OCI-LY3 (cell line): Measurements from ENCODE around the gene GPR3.

Experiments used
- H2AFZ ChIP-seq: fragments of 200-600, 300-600 bp; shearing (Covaris generic); 2 replicates; pipeline ENCODE4 v1.6.0; 2014; ENCODE audit warnings: antibody characterized with exemption, low read depth, low read length
- H3K27ac ChIP-seq: fragments of 200-600, 300-600 bp; sonication (generic); 2 replicates; pipeline ENCODE4 v1.5.1; 2014; ENCODE audit warnings: mild to moderate bottlenecking, low read length, moderate library complexity, mixed read lengths
- H3K27me3 ChIP-seq: fragments of 200-600, 300-600 bp; sonication (generic); 2 replicates; pipeline ENCODE4 v1.6.1; 2014; ENCODE audit warnings: low read depth, low read length, mixed read lengths
- H3K36me3 ChIP-seq: fragments of 200-600, 300-600 bp; sonication (generic); replicated peaks from 2 replicates; pipeline ENCODE3; 2014; ENCODE audit warnings: low read depth, low read length, mixed read lengths
- H3K4me1 ChIP-seq: fragments of 300-600, 200-600 bp; sonication (generic); 2 replicates; pipeline ENCODE4 v1.6.1; 2014; ENCODE audit warnings: low read length, mixed read lengths
- H3K4me2 ChIP-seq: fragments of 200-600, 300-600 bp; sonication (generic); 2 replicates; pipeline ENCODE4 v1.6.1; 2014; ENCODE audit warnings: low read length, mixed read lengths
- H3K4me3 ChIP-seq: fragments of 300-600, 200-600 bp; sonication (generic); 2 replicates; pipeline ENCODE4 v1.5.1; 2014; ENCODE audit warnings: antibody characterized with exemption, mild to moderate bottlenecking, low read length, moderate library complexity
- H3K79me2 ChIP-seq: fragments of 300-600, 200-600 bp; shearing (Covaris generic); 2 replicates; pipeline ENCODE4 v1.6.1; 2014; ENCODE audit warnings: mild to moderate bottlenecking, low read length, mixed read lengths
- H3K9ac ChIP-seq: fragments of 300-600, 200-600 bp; shearing (Covaris generic); 2 replicates; pipeline ENCODE4 v1.6.0; 2014; ENCODE audit warnings: mild to moderate bottlenecking, low read length, moderate library complexity
- H3K9me3 ChIP-seq: fragments of 200-600, 300-600 bp; shearing (Covaris generic); 2 replicates; pipeline ENCODE4 v1.6.1; 2014; ENCODE audit warnings: low read length, mixed read lengths; ENCODE audit not compliant: insufficient read depth
- H4K20me1 ChIP-seq: fragments of 200-600, 300-600 bp; sonication (generic); 2 replicates; pipeline ENCODE4 v1.6.1; 2016; ENCODE audit warnings: low read length, mixed read lengths; ENCODE audit not compliant: insufficient read depth
- EZH2phosphoT487 ChIP-seq: fragments of 200-600 bp; shearing (Covaris generic); IDR thresholded peaks from 2 replicates; pipeline ENCODE4 v1.6.1; 2018; ENCODE audit warnings: antibody characterized with exemption, mixed run types, low read depth
- TF ChIP-seq, protein P1 (sequence below): fragments of 200-600, 300-600 bp; sonication (generic); IDR thresholded peaks from 2 replicates; pipeline ENCODE4 v1.5.1; 2014; ENCODE audit warnings: antibody characterized with exemption, low read length, low read depth

GPR3 gene

DNA sequence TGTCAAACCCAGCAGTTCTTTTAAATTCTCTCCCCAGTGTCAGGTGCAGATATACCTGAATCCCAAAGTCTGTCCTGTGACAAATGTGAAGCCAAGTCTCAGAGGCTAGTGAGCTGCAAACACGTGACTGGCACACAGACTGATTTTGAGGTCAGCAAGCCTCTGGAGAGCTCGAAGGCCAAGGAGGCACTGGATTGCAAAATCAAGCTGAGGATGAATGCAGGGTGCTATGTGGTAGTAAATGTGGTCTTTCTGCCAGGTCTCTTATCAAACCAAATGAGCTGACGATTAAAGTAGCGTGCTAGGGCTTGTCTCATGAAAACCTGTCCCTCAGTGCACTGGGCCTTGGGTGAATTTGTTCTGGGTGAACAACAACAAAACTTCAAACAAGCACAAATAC, 20.6 kb downstream of the GPR3 start:
- Histone ChIP-seq H3K27me3 (no peaks in the 10 kb centered on the region), H3K27ac (no peak overlapping the region), H4K20me1 (no peaks in the 10 kb centered on the region), H2AFZ (no peak overlapping the region), H3K9ac (no peak overlapping the region), H3K79me2 (no peaks in the 10 kb centered on the region), H3K36me3 (peaks cover 43% of the 10 kb centered on the region), H3K4me3 (no peak overlapping the region), H3K4me1 (peaks cover 28% of the 10 kb centered on the region), H3K9me3 (no peaks in the 10 kb centered on the region), H3K4me2 (no peak overlapping the region)
- TF ChIP-seq EZH2phosphoT487, result no peak
- TF ChIP-seq, protein P1, sequence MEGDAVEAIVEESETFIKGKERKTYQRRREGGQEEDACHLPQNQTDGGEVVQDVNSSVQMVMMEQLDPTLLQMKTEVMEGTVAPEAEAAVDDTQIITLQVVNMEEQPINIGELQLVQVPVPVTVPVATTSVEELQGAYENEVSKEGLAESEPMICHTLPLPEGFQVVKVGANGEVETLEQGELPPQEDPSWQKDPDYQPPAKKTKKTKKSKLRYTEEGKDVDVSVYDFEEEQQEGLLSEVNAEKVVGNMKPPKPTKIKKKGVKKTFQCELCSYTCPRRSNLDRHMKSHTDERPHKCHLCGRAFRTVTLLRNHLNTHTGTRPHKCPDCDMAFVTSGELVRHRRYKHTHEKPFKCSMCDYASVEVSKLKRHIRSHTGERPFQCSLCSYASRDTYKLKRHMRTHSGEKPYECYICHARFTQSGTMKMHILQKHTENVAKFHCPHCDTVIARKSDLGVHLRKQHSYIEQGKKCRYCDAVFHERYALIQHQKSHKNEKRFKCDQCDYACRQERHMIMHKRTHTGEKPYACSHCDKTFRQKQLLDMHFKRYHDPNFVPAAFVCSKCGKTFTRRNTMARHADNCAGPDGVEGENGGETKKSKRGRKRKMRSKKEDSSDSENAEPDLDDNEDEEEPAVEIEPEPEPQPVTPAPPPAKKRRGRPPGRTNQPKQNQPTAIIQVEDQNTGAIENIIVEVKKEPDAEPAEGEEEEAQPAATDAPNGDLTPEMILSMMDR, result no peak

DNA sequence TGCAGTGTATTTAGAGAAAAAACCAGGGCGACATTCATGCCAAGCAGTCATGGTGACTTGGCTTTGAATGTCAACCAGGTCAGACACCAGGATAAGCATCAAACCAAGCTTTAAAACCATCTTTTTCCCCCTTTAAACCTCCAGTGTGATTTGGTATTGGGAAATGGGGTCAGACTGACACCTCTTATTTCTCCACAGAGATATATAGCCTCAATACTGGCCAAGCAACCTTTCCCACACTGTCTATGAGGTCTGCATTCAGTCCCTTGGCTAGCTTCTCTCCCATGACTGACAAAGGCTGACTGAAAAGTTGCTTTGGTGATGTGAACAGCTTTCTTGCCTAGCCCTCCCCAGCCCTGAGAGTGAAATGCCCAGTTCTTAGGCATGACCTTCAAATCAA, 21.7 kb downstream of the GPR3 start:
- Histone ChIP-seq H2AFZ (no peak overlapping the region), H3K27me3 (no peaks in the 10 kb centered on the region), H3K4me3 (no peak overlapping the region), H3K4me2 (no peak overlapping the region), H3K4me1 (peaks cover 39% of the 10 kb centered on the region), H3K9ac (no peak overlapping the region), H3K9me3 (no peaks in the 10 kb centered on the region), H3K36me3 (peaks cover 40% of the 10 kb centered on the region), H3K79me2 (no peaks in the 10 kb centered on the region), H3K27ac (no peak overlapping the region), H4K20me1 (no peaks in the 10 kb centered on the region)
- TF ChIP-seq, protein P1, result no peak
- no peak for TF ChIP-seq EZH2phosphoT487

DNA sequence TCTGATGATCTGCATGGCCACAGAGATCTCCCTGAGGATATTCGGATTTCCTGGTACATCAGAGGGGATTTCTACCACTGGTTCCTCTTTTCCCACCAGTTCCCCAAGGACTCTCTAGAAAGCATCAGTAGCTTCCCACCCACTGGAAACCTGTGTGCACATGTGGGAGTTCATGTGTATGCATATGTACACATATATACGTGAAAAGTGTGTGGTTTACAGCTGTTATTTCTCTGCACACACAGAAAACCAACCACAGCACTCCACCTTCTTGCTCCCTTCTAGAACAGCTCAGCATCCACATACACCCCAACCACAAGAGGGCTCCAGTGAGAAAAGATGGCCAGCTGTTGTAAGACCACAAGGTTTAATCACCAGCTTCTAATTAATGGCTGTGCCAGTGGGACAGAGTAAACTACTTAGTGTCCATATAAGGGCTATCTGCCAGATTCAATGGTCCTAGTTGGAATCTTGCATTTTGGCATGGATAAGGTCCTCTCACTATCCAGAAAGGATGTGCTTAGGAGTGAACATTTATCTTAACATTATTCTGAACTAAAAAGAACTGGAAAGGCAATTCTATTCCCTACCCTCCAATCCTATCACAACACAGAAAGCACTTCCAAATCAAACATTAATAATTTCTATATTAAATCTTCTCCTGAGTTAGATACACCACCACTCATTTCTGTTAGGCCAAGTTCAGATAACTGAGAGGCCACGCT, 24.1 kb downstream of the GPR3 start:
- TF ChIP-seq, protein P1, result peak; percentile 69
- no peak for TF ChIP-seq EZH2phosphoT487
- Histone ChIP-seq H3K27ac (no peak overlapping the region), H3K4me3 (no peak overlapping the region), H3K36me3 (peaks cover 30% of the 10 kb centered on the region), H2AFZ (no peak overlapping the region), H4K20me1 (no peaks in the 10 kb centered on the region), H3K9me3 (no peaks in the 10 kb centered on the region), H3K27me3 (no peaks in the 10 kb centered on the region), H3K79me2 (peaks cover 3% of the 10 kb centered on the region; the same call in 1 of the 2 replicates), H3K9ac (no peak overlapping the region), H3K4me2 (no peak overlapping the region), H3K4me1 (peaks cover 46% of the 10 kb centered on the region)

GRCh38 chr1:27417713-27418112, 25.3 kb downstream of the GPR3 start:
- H3K27me3 ChIP-seq, result no peaks in the 10 kb centered on the region
- peak overlapping the region; percentile 89 for H3K4me2 ChIP-seq
- no peaks in the 10 kb centered on the region for H4K20me1 ChIP-seq
- no peaks in the 10 kb centered on the region for H3K9me3 ChIP-seq
- H3K79me2 ChIP-seq, result peaks cover 5% of the 10 kb centered on the region; the same call in 1 of the 2 replicates
- peaks cover 27% of the 10 kb centered on the region for H3K36me3 ChIP-seq
- peak overlapping the region; percentile 93 for H3K27ac ChIP-seq
- no peak overlapping the region for H2AFZ ChIP-seq
- H3K4me1 ChIP-seq, result peaks cover 45% of the 10 kb centered on the region
- peak overlapping the region; percentile 63 for H3K9ac ChIP-seq
- 0 out of 2 replicates have a peak overlapping the region, but pooled peaks have one; percentile 64 for H3K4me3 ChIP-seq
- TF ChIP-seq EZH2phosphoT487, result no peak
- TF ChIP-seq, protein P1, result no peak
